Body of pancreas (tissue), 4 donors: ENCODE measurements around the gene CRAT. TPM values are rescaled to one million over a fixed set of nuclear protein-coding genes. Genes with fewer than 3 reads are reported as not detected.

ENCODE experiments used
- ATAC-seq: fragments of 150-250 bp; one replicate; pipeline ENCODE4 v1.9.1; 2016
- DNase-seq, 4 donors: peaks; one replicate each; pipeline ENCODE4 v3.0.0-alpha.2; 2019
- H3K27ac ChIP-seq, 4 donors: fragments of 200-600 bp; sonication (generic); 1 replicate in 3 of 4; 2 replicates in 1 of 4; pipeline versions ENCODE4 v1.5.1 to v1.6.1; 2016 to 2019; ENCODE audit warnings: mild to moderate bottlenecking in 1 of 4, mixed read lengths in 1 of 4, moderate library complexity in 1 of 4
- H3K27me3 ChIP-seq, 2 donors: fragments of 200-600 bp; sonication (generic); one replicate each; pipeline ENCODE4 v1.6.0; 2016; ENCODE audit warnings: mild to moderate bottlenecking in 1 of 2
- H3K36me3 ChIP-seq, 2 donors: fragments of 200-600 bp; sonication (generic); replicated peaks in 1 of 2; 2 replicates each; pipeline ENCODE4 v1.5.1; 2016; ENCODE audit warnings: low read depth in 2 of 2; ENCODE audit not compliant: insufficient read depth in 1 of 2
- H3K4me1 ChIP-seq: fragments of 200-600 bp; sonication (generic); one replicate; pipeline ENCODE4 v1.6.0; 2016
- H3K4me3 ChIP-seq, 2 donors: fragments of 200-600 bp; sonication (generic); 1 replicate in 1 of 2; 2 replicates in 1 of 2; pipeline ENCODE4 v1.5.1; 2016 to 2019
- H3K9me3 ChIP-seq, 3 donors: fragments of 200-600 bp; sonication (generic); 1 replicate in 2 of 3; 2 replicates in 1 of 3; pipeline ENCODE4 v1.5.1; 2016
- CTCF ChIP-seq, 7 experiments: fragments of 450-650 bp in 4 of 7; fragments of 200-600 bp in 3 of 7; sonication (generic) in 3 of 7; IDR thresholded peaks; one replicate each; pipeline ENCODE4 v1.5.1; 2016 to 2019; ENCODE audit warnings: antibody characterized with exemption in 7 of 7
- POLR2A ChIP-seq, 3 donors: fragments of 450-650 bp; IDR thresholded peaks; one replicate each; pipeline ENCODE4 v1.6.1; 2016; ENCODE audit warnings: antibody characterized with exemption in 3 of 3, mild to moderate bottlenecking in 2 of 3
- WGBS, 2 donors: methylation state at CpG; one replicate each; pipeline ENCODE4 v1.1.5; 2017; 5-methylcytosine and 5-hydroxymethylcytosine counted together
- intact Hi-C: fragments of 100-400 bp; cut with DNase I; formaldehyde crosslinking; loops from one replicate; pipeline ENCODE4 v1.15.1; 2023
- total RNA-seq, 2 donors: library from RNA; depleted of rRNA; stranded (reverse); fragments of >200 nt; gene quantifications; one replicate each; pipeline ENCODE4 v1.1.0, GENCODE V29; 2016

Gene CRAT
- total RNA-seq, 2 donors from 2014 or later = 84.8 to 112 TPM

GRCh38 chr9:129142138-129142935 is 31.7 kb upstream of the CRAT start:
- WGBS, 2 donors = 71 to 73% methylated on average over 12 to 15 of the region's 15 CpGs
- ATAC-seq (no peak), DNase-seq (no peak)
- H3K4me3 ChIP-seq = no peak overlapping the region
- H3K36me3 ChIP-seq = no peaks in the 10 kb centered on the region
- H3K9me3 ChIP-seq = no peaks in the 10 kb centered on the region
- H3K4me1 ChIP-seq = peaks cover 76% of the 10 kb centered on the region
- intact Hi-C loops = loop anchor here (2.0 kb wide), 1 partner anchor 30 kb away; no protein-coding TSS in a partner anchor
- H3K27ac ChIP-seq = peak overlapping the region; percentile 97 to 100 (median 100)
- no peaks in the 10 kb centered on the region for H3K27me3 ChIP-seq
- no peak for TF ChIP-seq POLR2A (IDR thresholded peaks at IDR 0.05)
- no peak for TF ChIP-seq CTCF (IDR thresholded peaks at IDR 0.05)

DNA sequence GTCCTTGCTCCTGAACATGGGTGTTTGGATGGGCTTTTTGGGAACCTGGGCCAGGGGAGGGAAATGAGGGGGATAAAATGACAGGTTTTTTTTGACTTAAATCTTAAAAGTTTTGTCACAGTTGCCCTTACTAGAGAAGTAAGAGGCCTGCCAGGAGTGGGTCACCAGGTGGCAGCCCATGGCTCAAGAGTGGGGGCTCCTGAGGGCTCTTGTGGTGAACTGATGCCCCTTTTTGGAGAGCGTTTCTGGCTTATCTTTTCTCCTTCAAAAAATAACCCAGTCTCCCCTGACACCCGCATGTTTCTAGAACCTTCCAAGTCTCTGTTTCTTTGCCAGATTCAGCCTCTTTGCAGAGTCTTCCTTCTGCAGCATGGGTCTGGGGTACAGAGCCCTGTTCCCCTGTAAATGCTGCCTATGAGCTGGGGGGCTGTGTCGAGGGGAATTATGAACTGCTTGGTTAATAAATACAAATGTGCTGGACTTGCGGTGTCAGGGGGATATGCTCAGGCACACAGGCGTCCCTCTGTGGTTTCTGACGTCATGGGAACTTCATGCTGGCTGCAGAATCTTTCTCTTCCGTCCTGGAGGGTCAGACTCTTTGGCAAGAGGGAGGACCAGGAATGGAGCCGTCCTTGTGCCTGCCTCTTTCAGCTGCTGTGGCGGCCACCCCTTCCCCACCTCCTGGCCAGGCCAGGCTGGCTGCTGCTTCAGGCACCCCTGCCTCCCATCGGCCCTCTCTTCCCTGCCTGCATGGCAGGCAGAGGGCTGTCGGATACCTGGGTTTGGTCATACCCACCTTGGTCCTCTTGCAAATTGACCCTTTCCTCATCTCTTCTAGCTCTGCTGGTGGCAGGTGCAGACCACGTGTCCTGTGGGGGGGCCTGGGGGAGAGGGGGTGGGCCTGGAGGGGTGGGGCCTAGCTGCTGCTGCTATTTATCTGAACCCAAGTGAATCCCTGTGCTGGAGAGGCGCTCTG is 30.8 kb upstream of the CRAT start:
- intact Hi-C loops = loop anchor here (2.0 kb wide), 1 partner anchor 31 kb away; no protein-coding TSS in a partner anchor
- Histone ChIP-seq H3K4me3 (no peak overlapping the region), H3K27me3 (no peaks in the 10 kb centered on the region), H3K9me3 (no peaks in the 10 kb centered on the region), H3K27ac (peak overlapping the region; percentile 97 to 100 (median 100)), H3K36me3 (no peaks in the 10 kb centered on the region), H3K4me1 (peaks cover 74% of the 10 kb centered on the region)
- DNase-seq (peak; percentile 51 to 87 (median 63)), ATAC-seq (peak; percentile 15)
- 10 to 17% methylated on average over 8 to 13 of the region's 13 CpGs for WGBS, 2 donors
- peak; percentile 9 to 45 (median 40) for TF ChIP-seq POLR2A (IDR thresholded peaks at IDR 0.05)
- no peak for TF ChIP-seq CTCF (IDR thresholded peaks at IDR 0.05)

GRCh38 chr9:129140397-129141065 is 29.9 kb upstream of the CRAT start:
- WGBS, 2 donors = 17 to 25% methylated on average over 3 to 8 of the region's 8 CpGs
- Histone ChIP-seq H3K9me3 (no peaks in the 10 kb centered on the region), H3K27ac (peak overlapping the region; percentile 97 to 100 (median 100)), H3K4me3 (no peak overlapping the region), H3K4me1 (peaks cover 66% of the 10 kb centered on the region), H3K27me3 (no peaks in the 10 kb centered on the region), H3K36me3 (peaks cover 0 to under 1% of the 10 kb centered on the region in 2 donors)
- intact Hi-C loops = no loop called here
- ATAC-seq (peak; percentile 10), DNase-seq (peak; percentile 47 to 68 (median 50))
- TF ChIP-seq POLR2A (IDR thresholded peaks at IDR 0.05) (peak in 2 of 3 donors; percentile 35 to 41), CTCF (IDR thresholded peaks at IDR 0.05) (no peak)

GRCh38 chr9:129139993-129140396 is 29.4 kb upstream of the CRAT start:
- WGBS, 2 donors = 3 to 9% methylated on average over 11 of the region's 11 CpGs
- Histone ChIP-seq H3K27ac (peak overlapping the region; percentile 97 to 100 (median 100)), H3K9me3 (no peaks in the 10 kb centered on the region), H3K4me1 (peaks cover 61% of the 10 kb centered on the region), H3K36me3 (peaks cover 0 to 3% of the 10 kb centered on the region in 2 donors), H3K4me3 (no peak overlapping the region), H3K27me3 (no peaks in the 10 kb centered on the region)
- peak in 1 of 7 experiments; percentile 0 for TF ChIP-seq CTCF (IDR thresholded peaks at IDR 0.05)
- TF ChIP-seq POLR2A (IDR thresholded peaks at IDR 0.05) = peak; percentile 31 to 87 (median 80)
- peak; percentile 82 for ATAC-seq
- intact Hi-C loops = loop anchor here (10.0 kb wide), 1 partner anchor 645 kb away; no protein-coding TSS in a partner anchor
- DNase-seq = peak; percentile 84 to 96 (median 92)
